PC-9 (cell line): ENCODE measurements around the gene GASK1B. TPM values are rescaled to one million over a fixed set of nuclear protein-coding genes. Genes with fewer than 3 reads are reported as not detected.

Source experiments
- BruUV-seq: library from RNA; stranded (reverse); fragments of 400-500 nt; replicated peaks from 2 replicates; lab custom pipeline; 2021; lab: Mats Ljungman, UMichigan
- CTCF ChIA-PET: fragments of 300-600 bp; sonication (Branson Sonifier 250); formaldehyde crosslinking; loops from one replicate; lab custom pipeline; 2022; ENCODE audit warnings: antibody characterized with exemption; lab: Charles Lee
- POLR2A ChIA-PET: fragments of 300-600 bp; sonication (Branson Sonifier 250); formaldehyde crosslinking; loops from one replicate; lab custom pipeline; 2022; ENCODE audit warnings: antibody characterized with exemption; ENCODE audit not compliant: unreplicated experiment; lab: Charles Lee
- DNase-seq, 2 experiments: peaks; one replicate each; pipeline versions ENCODE4 v3.0.0 to v3.0.0-alpha.2; 2015 to 2022; ENCODE audit warnings: mixed read lengths in 1 of 2
- H2AFZ ChIP-seq: fragments of 200-600 bp; sonication (generic); 2 replicates; pipeline ENCODE4 v1.8.1; 2017; ENCODE audit warnings: antibody characterized with exemption
- H3F3A ChIP-seq: fragments of 200-600 bp; sonication (generic); 2 replicates; pipeline ENCODE4 v1.8.1; 2017; ENCODE audit warnings: antibody characterized with exemption, mild to moderate bottlenecking, low read depth; ENCODE audit not compliant: insufficient read depth
- H3K27ac ChIP-seq: fragments of 200-600 bp; sonication (generic); 2 replicates; pipeline ENCODE4 v1.6.1; 2016; ENCODE audit warnings: mixed run types
- H3K27me3 ChIP-seq: fragments of 200-600 bp; sonication (generic); 2 replicates; pipeline ENCODE4 v1.6.1; 2016; ENCODE audit warnings: low read depth, mixed run types; ENCODE audit not compliant: insufficient read depth
- H3K36me3 ChIP-seq: fragments of 200-600 bp; sonication (generic); 2 replicates; pipeline ENCODE4 v1.6.1; 2016; ENCODE audit warnings: low read depth, mixed run types
- H3K4me1 ChIP-seq: fragments of 200-600 bp; sonication (generic); replicated peaks from 2 replicates; pipeline ENCODE4 v1.6.1; 2016; ENCODE audit warnings: mixed run types; ENCODE audit not compliant: insufficient read depth
- H3K4me2 ChIP-seq: fragments of 200-600 bp; sonication (generic); 2 replicates; pipeline ENCODE4 v1.6.1; 2017; ENCODE audit warnings: mixed run types
- H3K4me3 ChIP-seq: fragments of 200-600 bp; sonication (generic); 2 replicates; pipeline ENCODE4 v1.6.1; 2016; ENCODE audit warnings: mixed run types
- H3K79me2 ChIP-seq: fragments of 200-600 bp; sonication (generic); 2 replicates; pipeline ENCODE4 v1.6.1; 2017; ENCODE audit warnings: low read depth, mixed run types
- H3K9me2 ChIP-seq: fragments of 200-600 bp; sonication (generic); 2 replicates; pipeline ENCODE4 v1.8.1; 2017; ENCODE audit warnings: mild to moderate bottlenecking; ENCODE audit not compliant: insufficient read depth
- H3K9me3 ChIP-seq: fragments of 200-600 bp; sonication (generic); 2 replicates; pipeline ENCODE4 v1.8.1; 2016; ENCODE audit warnings: low read depth; ENCODE audit not compliant: insufficient read depth
- H4K20me1 ChIP-seq: fragments of 200-600 bp; sonication (generic); 2 replicates; pipeline ENCODE4 v1.8.1; 2017; ENCODE audit not compliant: insufficient read depth
- EZH2 ChIP-seq: fragments of 200-600 bp; sonication (generic); IDR thresholded peaks from 2 replicates; pipeline ENCODE4 v1.8.0; 2017; ENCODE audit warnings: antibody characterized with exemption, low read depth
- intact Hi-C: fragments of 100-400 bp; cut with micrococcal nuclease; formaldehyde crosslinking; loops from one replicate; pipeline ENCODE4 v1.10.0; 2022; ENCODE audit not compliant: unreplicated experiment
- total RNA-seq: library from RNA; stranded (reverse); gene quantifications from 2 replicates; pipeline ENCODE4 v1.2.3, GENCODE V29; 2021
- TF ChIP-seq, protein P1 (sequence below): fragments of 200-600 bp; sonication (generic); conservative IDR thresholded peaks from 2 replicates; pipeline ENCODE4 v1.6.1; 2017; ENCODE audit warnings: mixed run types, antibody characterized with exemption, mild to moderate bottlenecking, moderate library complexity

GASK1B gene
- total RNA-seq, 1 experiment from 2014 or later: 4.1 TPM

DNA sequence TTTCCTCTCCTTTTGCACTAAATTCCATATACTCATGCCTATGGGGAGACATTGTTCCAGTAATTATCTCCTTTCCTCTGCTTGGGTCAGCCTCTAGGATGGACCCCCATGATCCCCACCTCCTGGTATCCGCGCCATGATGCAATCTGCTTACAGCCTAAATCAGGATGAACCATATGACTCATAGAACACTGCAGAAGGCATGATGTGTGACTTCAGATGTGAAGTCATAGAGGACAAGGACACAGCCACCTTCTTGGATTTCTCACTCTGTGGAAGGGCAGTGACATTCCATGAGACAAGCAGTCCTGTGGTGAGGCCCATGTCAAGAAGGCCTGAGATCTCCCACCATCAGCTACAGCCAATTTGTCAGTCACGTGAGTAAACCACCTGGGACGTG, 28.5 kb upstream of the GASK1B start:
- POLR2A ChIA-PET: no interaction called here
- no peaks in the 10 kb centered on the region for H3K9me2 ChIP-seq
- no peaks in the 10 kb centered on the region for H3K4me1 ChIP-seq
- no peaks in the 10 kb centered on the region for H3F3A ChIP-seq
- H2AFZ ChIP-seq: no peak overlapping the region
- no peaks in the 10 kb centered on the region for H3K27me3 ChIP-seq
- no peak overlapping the region for H3K4me3 ChIP-seq
- BruUV-seq: no TSS peak
- H3K27ac ChIP-seq: no peak overlapping the region
- no peaks in the 10 kb centered on the region for H3K36me3 ChIP-seq
- intact Hi-C loops: no loop called here
- no peaks in the 10 kb centered on the region for H4K20me1 ChIP-seq
- no peaks in the 10 kb centered on the region for H3K9me3 ChIP-seq
- TF ChIP-seq, protein P1, sequence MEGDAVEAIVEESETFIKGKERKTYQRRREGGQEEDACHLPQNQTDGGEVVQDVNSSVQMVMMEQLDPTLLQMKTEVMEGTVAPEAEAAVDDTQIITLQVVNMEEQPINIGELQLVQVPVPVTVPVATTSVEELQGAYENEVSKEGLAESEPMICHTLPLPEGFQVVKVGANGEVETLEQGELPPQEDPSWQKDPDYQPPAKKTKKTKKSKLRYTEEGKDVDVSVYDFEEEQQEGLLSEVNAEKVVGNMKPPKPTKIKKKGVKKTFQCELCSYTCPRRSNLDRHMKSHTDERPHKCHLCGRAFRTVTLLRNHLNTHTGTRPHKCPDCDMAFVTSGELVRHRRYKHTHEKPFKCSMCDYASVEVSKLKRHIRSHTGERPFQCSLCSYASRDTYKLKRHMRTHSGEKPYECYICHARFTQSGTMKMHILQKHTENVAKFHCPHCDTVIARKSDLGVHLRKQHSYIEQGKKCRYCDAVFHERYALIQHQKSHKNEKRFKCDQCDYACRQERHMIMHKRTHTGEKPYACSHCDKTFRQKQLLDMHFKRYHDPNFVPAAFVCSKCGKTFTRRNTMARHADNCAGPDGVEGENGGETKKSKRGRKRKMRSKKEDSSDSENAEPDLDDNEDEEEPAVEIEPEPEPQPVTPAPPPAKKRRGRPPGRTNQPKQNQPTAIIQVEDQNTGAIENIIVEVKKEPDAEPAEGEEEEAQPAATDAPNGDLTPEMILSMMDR: no peak
- no peak for TF ChIP-seq EZH2
- CTCF ChIA-PET: interaction anchor here (0.6 kb wide), 1 partner anchor 8 kb away, joined by 3 read pairs; no protein-coding TSS in a partner anchor
- DNase-seq: no peak
- no peaks in the 10 kb centered on the region for H3K79me2 ChIP-seq
- H3K4me2 ChIP-seq: no peak overlapping the region

DNA sequence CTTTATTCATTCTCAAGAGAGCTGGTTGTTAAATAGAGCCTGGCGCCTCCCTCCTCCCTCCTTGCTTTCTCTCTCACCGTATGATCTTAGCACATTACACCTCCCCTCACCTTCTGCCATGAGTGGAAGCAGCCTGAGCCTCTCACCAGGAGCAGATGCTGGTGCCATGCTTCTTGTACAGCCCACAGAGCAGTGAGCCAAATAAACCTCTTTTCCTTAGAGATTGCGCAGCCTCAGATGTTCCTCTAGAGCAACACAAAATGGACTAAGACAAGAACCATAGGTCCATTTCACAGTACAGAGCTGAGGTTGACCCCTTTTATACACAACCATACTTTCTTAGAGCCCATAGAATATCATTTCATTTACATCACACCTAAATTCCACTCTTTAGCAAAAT, 27.4 kb upstream of the GASK1B start:
- Histone ChIP-seq H3K4me1 (no peaks in the 10 kb centered on the region), H3K36me3 (no peaks in the 10 kb centered on the region), H3K9me2 (no peaks in the 10 kb centered on the region), H4K20me1 (no peaks in the 10 kb centered on the region), H2AFZ (no peak overlapping the region), H3K27ac (no peak overlapping the region), H3K79me2 (no peaks in the 10 kb centered on the region), H3K27me3 (no peaks in the 10 kb centered on the region), H3K4me3 (no peak overlapping the region), H3F3A (no peaks in the 10 kb centered on the region), H3K4me2 (no peak overlapping the region), H3K9me3 (no peaks in the 10 kb centered on the region)
- BruUV-seq: no TSS peak
- POLR2A ChIA-PET: no interaction called here
- no peak for TF ChIP-seq EZH2
- TF ChIP-seq, protein P1: no peak
- intact Hi-C loops: no loop called here
- CTCF ChIA-PET: no interaction called here
- no peak for DNase-seq

DNA sequence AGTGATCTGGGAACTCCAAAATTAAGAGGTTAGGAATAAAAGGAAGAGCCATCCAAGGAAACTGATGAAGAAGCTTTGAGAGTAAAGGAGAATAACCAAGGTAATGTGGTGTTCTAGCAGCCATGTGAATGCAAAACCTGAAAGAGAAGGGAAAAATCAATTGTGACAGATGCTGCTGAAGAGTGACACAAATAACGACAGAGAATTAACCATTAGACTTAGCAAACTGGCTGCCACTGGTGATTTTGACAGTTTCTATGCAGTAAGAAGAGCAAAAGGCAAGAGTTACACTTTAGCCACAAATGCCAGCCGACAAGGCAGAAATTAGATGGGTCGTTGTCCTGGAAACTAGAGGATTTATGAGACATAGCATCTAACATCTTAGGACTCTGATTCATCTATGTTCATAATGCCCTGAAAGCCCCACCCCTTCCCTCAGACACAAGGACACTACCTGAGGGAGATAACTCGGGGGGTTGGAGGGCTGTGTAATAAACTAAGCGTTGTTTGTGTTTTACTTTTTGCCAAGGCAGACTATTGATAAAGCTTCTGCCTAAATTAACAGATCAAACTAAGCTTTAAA, 24.5 kb upstream of the GASK1B start:
- intact Hi-C loops: no loop called here
- CTCF ChIA-PET: no interaction called here

More for the DNA sequence above, 24.5 kb upstream of the GASK1B start:
- Histone ChIP-seq H3K4me3 (no peak overlapping the region), H3K79me2 (no peaks in the 10 kb centered on the region), H3K4me2 (no peak overlapping the region), H3K27me3 (no peaks in the 10 kb centered on the region), H3K27ac (no peak overlapping the region), H3K9me3 (no peaks in the 10 kb centered on the region), H3K9me2 (no peaks in the 10 kb centered on the region), H3K4me1 (no peaks in the 10 kb centered on the region), H2AFZ (no peak overlapping the region), H4K20me1 (no peaks in the 10 kb centered on the region), H3F3A (no peaks in the 10 kb centered on the region), H3K36me3 (no peaks in the 10 kb centered on the region)
- DNase-seq: no peak
- POLR2A ChIA-PET: no interaction called here
- no TSS peak for BruUV-seq
- TF ChIP-seq, protein P1: no peak
- TF ChIP-seq EZH2: no peak
